NCI-H1092 (cell line): ENCODE results near the gene CREG2.
"Not testable (repeated sequence)": the region's sequence is repeated elsewhere in the genome, so short reads cannot be mapped to it uniquely, and the experiment has no call there.

Source experiments
- DNase-seq: peaks from one replicate; lab custom pipeline; 2025; lab: John Stamatoyannopoulos, UW

The CREG2 gene

GRCh38 chr2:101341901-101342624, 45.2 kb downstream of the CREG2 start:
- DNase-seq: peak; percentile 29

- no peak for DNase-seq
These were observed 45.9 kb downstream of the CREG2 start for GRCh38 chr2:101341421-101341820.

GRCh38 chr2:101340141-101340551, 47.2 kb downstream of the CREG2 start:
- no peak for DNase-seq

DNA sequence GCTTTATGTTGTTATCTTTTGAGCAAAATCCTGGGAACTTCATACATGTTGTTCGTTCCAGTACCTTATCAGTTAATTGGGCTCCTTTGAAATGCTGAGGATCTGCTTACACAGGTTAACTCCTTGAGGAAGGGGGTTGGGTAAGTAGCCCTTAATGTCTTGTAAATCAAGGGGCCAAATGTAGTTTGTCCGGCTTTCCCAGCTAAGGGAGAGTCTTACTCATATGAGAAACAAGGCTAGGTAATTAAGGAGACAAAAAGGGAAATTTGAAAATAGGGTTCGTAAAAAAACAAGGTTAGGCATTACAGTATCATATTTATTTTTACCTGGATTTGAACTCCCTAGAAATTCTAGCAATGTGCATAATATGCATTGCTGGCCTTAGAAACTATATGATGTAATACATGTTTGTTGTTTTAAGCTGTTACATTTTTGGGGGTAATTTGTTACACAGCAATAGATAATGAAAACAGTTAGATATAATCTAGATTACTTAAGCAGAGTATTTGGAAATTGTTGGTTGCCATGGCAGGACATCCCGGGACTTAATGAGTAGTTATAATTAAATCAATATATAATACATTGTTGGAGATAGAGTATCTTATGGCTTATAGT, 47.9 kb downstream of the CREG2 start:
- no peak for DNase-seq

- no peak for DNase-seq
These were observed 49.4 kb downstream of the CREG2 start for GRCh38 chr2:101337877-101338276.

DNA sequence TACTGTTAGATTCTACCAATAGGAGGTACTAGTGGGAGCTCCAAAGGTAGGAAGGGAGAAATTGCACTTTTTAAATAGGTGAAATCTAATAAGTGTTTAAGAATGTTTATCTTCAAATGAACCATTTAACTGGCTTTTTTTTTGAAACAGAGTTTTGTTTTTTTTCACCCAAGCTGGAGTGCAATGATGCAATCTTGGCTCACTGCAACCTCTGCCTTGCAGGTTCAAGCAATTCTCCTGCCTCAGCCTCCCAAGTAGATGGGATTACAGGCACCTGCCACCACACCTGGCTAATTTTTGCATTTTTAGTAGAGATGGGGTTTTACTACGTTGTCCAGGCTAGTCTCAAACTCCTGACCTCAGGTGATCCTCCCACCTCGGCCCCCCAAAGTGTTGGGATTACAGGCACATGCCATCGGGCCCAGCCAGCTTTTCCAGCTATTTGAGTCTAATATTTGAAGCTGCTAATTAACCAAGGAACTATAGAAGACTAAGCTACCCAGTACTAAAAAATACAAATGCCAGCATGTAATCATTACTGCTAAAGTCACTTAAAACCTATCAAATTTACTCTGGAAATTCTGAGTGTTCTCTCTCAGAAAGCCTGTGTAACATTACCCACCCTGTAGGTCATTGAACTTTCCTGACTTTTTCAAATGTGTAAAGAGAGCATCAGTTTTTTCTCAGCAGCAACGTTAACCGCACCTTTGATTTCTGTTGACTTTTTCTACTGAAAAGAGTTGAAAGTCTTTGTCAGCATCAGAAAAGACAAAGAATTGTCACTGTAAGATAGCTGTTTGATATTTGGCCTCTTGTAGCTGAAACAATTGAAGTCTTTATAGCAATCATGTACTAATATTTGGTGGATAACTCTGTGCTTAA, 54.2 kb downstream of the CREG2 start:
- DNase-seq: no peak

GRCh38 chr2:101331202-101331601, 56.1 kb downstream of the CREG2 start:
- DNase-seq: no peak

GRCh38 chr2:101330253-101330933, 56.9 kb downstream of the CREG2 start:
- no peak for DNase-seq

- DNase-seq: no peak
These were observed 58.3 kb downstream of the CREG2 start for GRCh38 chr2:101329026-101329425.

DNA sequence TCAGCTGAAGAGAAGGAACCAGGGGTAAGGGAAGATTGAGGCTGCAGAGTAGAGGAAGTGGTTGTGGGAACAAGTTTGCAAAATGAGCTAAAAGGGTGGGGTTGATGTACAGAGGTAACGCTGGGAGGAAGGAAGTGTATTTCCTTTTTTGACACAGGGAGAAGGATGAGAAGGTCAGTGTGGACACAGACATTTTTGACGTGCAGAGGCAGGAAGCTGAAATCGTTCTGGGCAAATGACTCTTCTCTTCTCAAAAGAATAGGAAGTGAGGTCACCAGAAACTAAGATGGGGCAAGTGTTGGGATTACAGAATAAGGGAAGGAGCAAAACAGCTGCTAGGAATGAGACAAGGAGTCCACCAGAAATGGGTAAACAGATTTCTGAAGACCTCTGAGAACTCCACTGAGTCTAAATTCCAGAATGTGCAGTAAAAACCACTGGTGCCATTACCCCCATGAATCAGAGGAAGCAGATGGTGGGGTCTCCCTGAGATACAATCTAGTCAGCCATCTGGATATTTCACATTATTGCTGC, 58.8 kb downstream of the CREG2 start:
- no peak for DNase-seq

DNA sequence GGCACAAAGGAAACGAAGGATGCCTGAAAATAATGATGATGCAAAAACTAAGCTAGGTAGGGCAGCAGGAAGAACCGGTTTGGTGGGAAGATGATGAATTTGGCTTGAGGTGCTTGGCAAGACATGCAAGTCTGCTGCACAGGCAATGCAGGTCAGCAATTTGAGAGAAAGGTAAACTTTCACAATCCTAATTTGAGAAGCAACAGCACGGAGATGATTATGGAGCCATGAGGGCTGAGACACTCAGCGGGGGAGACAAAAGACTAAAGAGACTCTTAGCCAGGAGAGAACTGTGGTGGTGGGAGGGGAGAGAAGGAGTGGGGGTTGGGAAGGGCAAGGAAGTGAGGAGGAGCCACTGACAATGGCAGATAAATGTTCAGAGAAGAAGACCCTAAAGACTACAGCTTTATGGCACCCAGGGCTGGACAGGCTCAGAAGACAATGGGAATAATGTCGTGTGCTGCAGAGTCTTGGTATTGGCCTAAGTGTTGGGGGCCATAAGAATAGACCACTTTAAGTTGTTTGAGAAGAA, 59.4 kb downstream of the CREG2 start:
- no peak for DNase-seq

DNA sequence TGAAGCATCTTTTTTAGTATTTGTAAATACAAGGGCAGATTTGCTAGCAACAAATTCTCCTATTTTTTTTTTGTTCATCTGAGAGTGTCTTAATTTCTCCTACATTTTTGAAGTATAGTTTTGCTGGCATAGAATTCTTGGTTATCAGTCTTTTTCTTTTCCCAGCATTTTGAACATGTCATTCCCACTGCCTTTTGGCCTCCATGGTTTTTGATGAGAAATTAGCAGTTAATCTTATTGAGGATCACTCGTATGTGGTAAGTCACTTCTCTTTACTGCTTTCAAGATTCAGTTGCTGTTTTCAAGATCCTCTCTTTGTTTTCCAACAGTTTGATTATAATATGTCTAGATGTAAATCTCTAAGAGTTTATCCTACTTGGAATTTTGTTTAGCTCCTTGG, 61.9 kb downstream of the CREG2 start:
- DNase-seq: no peak

DNA sequence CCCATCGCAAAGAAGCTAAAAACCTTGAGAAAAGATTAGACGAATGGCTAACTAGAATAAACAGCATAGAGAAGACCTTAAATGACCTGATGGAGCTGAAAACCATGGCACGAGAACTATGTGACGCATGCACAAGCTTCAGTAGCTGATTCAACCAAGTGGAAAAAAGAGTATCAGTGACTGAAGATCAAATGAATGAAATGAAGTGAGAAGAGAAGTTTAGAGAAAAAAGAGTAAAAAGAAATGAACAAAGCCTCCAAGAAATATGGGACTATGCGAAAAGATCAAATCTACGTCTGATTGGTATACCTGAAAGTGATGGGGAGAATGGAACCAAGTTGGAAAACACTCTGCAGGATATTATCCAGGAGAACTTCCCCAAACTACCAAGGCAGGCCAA, 70.7 kb downstream of the CREG2 start:
- DNase-seq: not testable (repeated sequence)

DNA sequence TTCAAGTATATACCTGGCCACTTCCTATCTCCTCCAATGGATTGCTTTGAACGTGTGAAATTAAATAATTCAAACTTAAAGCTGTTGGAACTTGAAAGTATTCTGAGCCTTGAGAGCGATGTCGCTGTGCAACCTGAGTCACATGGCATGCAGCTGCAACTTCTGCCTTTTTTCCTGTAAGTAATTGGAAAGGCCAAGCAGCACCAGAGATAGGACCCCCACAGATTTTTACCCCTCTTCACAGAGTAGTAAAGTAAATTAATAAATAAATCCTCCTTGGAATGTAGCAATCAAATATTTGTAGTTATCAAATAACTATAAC, 75.6 kb downstream of the CREG2 start:
- no peak for DNase-seq

GRCh38 chr2:101310834-101311695, 76.2 kb downstream of the CREG2 start:
- no peak for DNase-seq

DNA sequence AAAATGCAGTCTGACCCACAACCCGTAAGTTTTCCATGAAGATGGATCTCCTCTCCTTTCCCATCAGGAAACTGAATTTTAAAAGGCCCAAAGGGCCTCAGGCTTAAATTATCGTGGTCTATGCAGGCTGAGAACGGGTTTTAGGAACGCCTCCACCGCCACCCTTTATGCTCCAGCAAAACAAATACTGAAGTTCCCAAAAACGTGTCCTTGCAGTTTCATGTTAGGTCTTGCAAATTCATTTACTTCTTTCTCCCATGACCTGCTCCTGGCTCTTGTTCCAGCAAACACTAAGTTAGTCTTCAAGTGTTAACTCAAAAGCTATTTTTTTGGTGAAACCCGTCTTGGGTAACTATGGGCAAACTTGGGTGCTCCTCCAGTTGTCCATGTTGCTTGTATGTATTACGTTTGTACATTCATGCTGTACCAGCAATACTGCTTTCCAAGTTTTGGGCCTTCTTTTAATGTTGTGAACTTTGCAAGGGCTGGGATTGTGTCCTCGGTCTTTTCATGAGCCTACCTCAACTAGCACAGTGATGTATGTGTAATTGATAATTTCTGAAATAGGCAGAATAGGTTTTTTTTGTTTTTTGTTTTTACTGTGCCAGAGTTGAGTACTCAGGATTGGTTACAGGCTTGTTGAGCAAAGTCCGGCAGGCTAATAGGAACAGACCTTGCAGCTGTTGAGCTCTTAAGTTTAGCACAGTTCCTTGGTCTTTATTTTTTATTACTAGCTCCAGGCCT, 77.0 kb downstream of the CREG2 start:
- no peak for DNase-seq

- DNase-seq: peak; percentile 66
These were observed 78.7 kb downstream of the CREG2 start, which contains the start of gene RNF149 for GRCh38 chr2:101308432-101309210. Gene RNF149, minus strand, starts transcription at chr2:101308701. Its CDS starts 113 bp downstream, at chr2:101308588.

DNA sequence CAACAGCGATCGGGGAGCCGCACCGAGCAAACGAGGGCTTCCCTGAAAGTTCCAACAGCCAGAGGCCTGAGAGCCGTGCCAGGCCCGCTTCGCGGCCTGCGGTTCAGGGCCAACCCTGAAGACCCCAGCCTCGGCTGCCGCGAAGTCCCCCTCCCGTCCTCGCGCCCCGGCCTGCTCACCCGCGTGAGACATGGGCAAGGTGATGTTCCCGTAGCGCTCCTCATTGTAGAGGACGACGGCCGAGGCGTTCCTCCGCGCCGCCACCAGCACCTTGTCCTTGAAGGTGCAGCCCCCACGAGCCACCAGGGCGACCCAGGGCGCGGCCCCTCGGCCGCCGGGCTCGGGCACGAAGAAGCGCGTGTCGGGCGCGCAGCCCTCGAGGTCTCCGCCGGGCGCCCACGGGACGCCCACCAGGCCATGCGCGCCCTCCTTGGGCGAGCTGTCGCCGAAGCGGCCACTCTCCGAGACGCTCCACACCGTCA, 79.3 kb downstream of the CREG2 start:
- DNase-seq: no peak

DNA sequence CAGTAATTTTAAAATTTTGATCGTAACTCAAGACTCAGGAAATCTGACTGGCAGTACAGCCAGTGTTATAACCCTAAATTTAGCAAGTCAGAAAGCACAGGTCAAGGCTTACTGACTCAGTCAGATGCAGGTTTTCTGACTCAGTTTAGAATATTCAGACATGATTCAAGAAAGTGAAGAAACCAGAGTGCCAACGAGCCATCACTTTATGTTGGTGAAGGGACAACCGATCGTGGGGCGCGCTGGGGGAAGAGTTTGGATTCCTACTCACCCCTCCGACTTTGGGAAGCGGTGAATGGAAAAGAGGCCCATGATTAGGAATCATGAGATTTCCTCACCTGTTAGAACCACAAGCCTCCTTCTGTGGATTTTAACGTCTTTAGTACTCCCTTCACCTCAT, 79.8 kb downstream of the CREG2 start:
- no peak for DNase-seq
